GM12878 (cell line): Measurements from ENCODE around the gene TEAD4. TPM values are rescaled to one million over a fixed set of nuclear protein-coding genes. Genes with fewer than 3 reads are reported as not detected.

ENCODE experiments used
- ATAC-seq: fragments of 200-7000 bp; cut with Tn5 transposase; 3 replicates; pipeline ENCODE4 v1.9.1; 2020; ENCODE audit warnings: mild to moderate bottlenecking, moderate library complexity
- BruUV-seq: library from RNA; stranded (reverse); fragments of 400-500 nt; replicated peaks from 2 replicates; lab custom pipeline; 2021; lab: Mats Ljungman, UMichigan
- CTCF ChIA-PET: fragments of 300-600 bp; sonication (Branson Sonifier 250); formaldehyde crosslinking; extraction: SDS; loops from one replicate; lab custom pipeline; 2021; ENCODE audit warnings: inconsistent platforms; lab: Yijun Ruan, JAX
- POLR2A ChIA-PET: fragments of 350-600 bp; formaldehyde crosslinking; extraction: SDS; loops from one replicate; lab custom pipeline; 2021; ENCODE audit warnings: inconsistent platforms; lab: Charles Lee
- RAD21 ChIA-PET: fragments of 300-600 bp; sonication (Branson Sonifier 250); formaldehyde crosslinking; loops from one replicate; lab custom pipeline; 2023; ENCODE audit warnings: antibody characterized with exemption; ENCODE audit not compliant: unreplicated experiment; lab: Charles Lee
- SMC1A ChIA-PET: fragments of 300-600 bp; sonication (Branson Sonifier 250); formaldehyde crosslinking; loops from one replicate; lab custom pipeline; 2023; ENCODE audit not compliant: unreplicated experiment, uncharacterized antibody; lab: Charles Lee
- DNase-seq: peaks from one replicate; pipeline ENCODE4 v3.0.0-alpha.2; 2011; ENCODE audit warnings: low read depth, low spot score
- FAIRE-seq: peaks from 3 replicates; lab custom pipeline; 2011; peaks lifted over from hg19 to GRCh38; lab: Jason Lieb, UNC
- H2AFZ ChIP-seq: 2 replicates; pipeline ENCODE4 v1.6.0; 2011; ENCODE audit warnings: low read depth, low read length, control low read depth; ENCODE audit not compliant: control insufficient read depth
- H3K27ac ChIP-seq: 2 replicates; pipeline ENCODE4 v1.5.1; 2011; ENCODE audit warnings: control low read depth; ENCODE audit not compliant: control insufficient read depth, insufficient read depth
- H3K27me3 ChIP-seq, 2 experiments: replicated peaks in 1 of 2; 2 replicates each; pipeline versions ENCODE4 v1.6.0 to v1.6.1; 2011; ENCODE audit warnings: low read length in 1 of 2; ENCODE audit not compliant: control insufficient read depth in 2 of 2, insufficient read depth in 2 of 2
- H3K36me3 ChIP-seq, 2 experiments: 2 replicates each; pipeline ENCODE4 v1.5.1; 2011; ENCODE audit warnings: low read length in 1 of 2; ENCODE audit not compliant: control insufficient read depth in 2 of 2, insufficient read depth in 2 of 2
- H3K4me1 ChIP-seq: 2 replicates; pipeline ENCODE4 v1.6.1; 2011; ENCODE audit warnings: mild to moderate bottlenecking, low read length, moderate library complexity, mixed read lengths; ENCODE audit not compliant: control insufficient read depth, insufficient read depth
- H3K4me2 ChIP-seq: 2 replicates; pipeline ENCODE4 v1.6.0; 2011; ENCODE audit warnings: control low read depth; ENCODE audit not compliant: control insufficient read depth, insufficient read depth
- H3K4me3 ChIP-seq: fragments of 200-600 bp; sonication (generic); 2 replicates; pipeline ENCODE4 v1.5.1; 2016
- H3K79me2 ChIP-seq: 2 replicates; pipeline ENCODE4 v1.6.0; 2011; ENCODE audit warnings: low read length; ENCODE audit not compliant: control insufficient read depth, insufficient read depth
- H3K9ac ChIP-seq: 2 replicates; pipeline ENCODE4 v1.8.0; 2011; ENCODE audit warnings: low read length, control low read depth, mixed read lengths; ENCODE audit not compliant: control insufficient read depth, insufficient read depth
- H3K9me3 ChIP-seq: replicated peaks from 3 replicates; pipeline ENCODE4 v1.5.1; 2011; ENCODE audit warnings: mild to moderate bottlenecking, low read length; ENCODE audit not compliant: control insufficient read depth, insufficient read depth
- H4K20me1 ChIP-seq: 2 replicates; pipeline ENCODE4 v1.6.0; 2011; ENCODE audit not compliant: control insufficient read depth, insufficient read depth
- EGR1 ChIP-seq, 2 experiments: IDR thresholded peaks; 1 replicate in 1 of 2; 2 replicates in 1 of 2; pipeline ENCODE4 v1.6.1; 2011 to 2012; ENCODE audit warnings: low read depth in 2 of 2, low read length in 2 of 2, borderline replicate concordance in 1 of 2, mild to moderate bottlenecking in 1 of 2, moderate library complexity in 1 of 2
- KLF5 ChIP-seq: fragments of 450-650 bp; IDR thresholded peaks from 2 replicates; pipeline ENCODE4 v1.6.1; 2014; ENCODE audit warnings: mild to moderate bottlenecking; ENCODE audit not compliant: partially characterized antibody
- NFXL1 ChIP-seq: fragments of 450-650 bp; IDR thresholded peaks from 2 replicates; pipeline ENCODE4 v1.6.1; 2017; ENCODE audit warnings: antibody characterized with exemption, mild to moderate bottlenecking, borderline replicate concordance
- RELB ChIP-seq: fragments of 450-650 bp; IDR thresholded peaks from 2 replicates; pipeline ENCODE4 v1.6.1; 2017; ENCODE audit warnings: low read depth, mild to moderate bottlenecking, moderate library complexity
- USF2 ChIP-seq: IDR thresholded peaks from 2 replicates; pipeline ENCODE4 v1.6.1; 2011; ENCODE audit warnings: low read depth, low read length, improper control_type of control experiment, borderline replicate concordance
- ZBED1 ChIP-seq: IDR thresholded peaks from 2 replicates; pipeline ENCODE4 v1.6.1; 2016; ENCODE audit warnings: borderline replicate concordance
- ZZZ3 ChIP-seq: IDR thresholded peaks from 2 replicates; pipeline ENCODE4 v1.6.1; 2011; ENCODE audit warnings: low read depth; ENCODE audit not compliant: control insufficient read depth, insufficient read length
- WGBS: methylation state at CpG from one replicate; pipeline ENCODE4 v1.1.6; 2016; ENCODE audit warnings: low lambda C conversion rate; ENCODE audit not compliant: insufficient replicate concordance, insufficient coverage; ENCODE audit errors: missing lambda C conversion rate; 5-methylcytosine and 5-hydroxymethylcytosine counted together
- in situ Hi-C: fragments of 300-500 bp; cut with MboI; formaldehyde crosslinking; loops from 9 replicates; pipeline ENCODE4 v1.14.3; 2018; ENCODE audit warnings: mixed read lengths
- intact Hi-C: fragments of 100-400 bp; cut with micrococcal nuclease; formaldehyde crosslinking; loops from one replicate; pipeline ENCODE4 v1.14.2; 2022; ENCODE audit not compliant: unreplicated experiment
- polyA plus RNA-seq, 11 experiments: library from polyadenylated mRNA; depleted of rRNA in 4 of 11; unstranded in 6 of 11; stranded (reverse) in 5 of 11; fragments of >200 nt; fragmentation: Nextera tagmentation in 4 of 11; fragmentation: Illumina TruSeq in 1 of 11; extraction: Ambion mirVana in 4 of 11; extraction: Trizol in 1 of 11; gene quantifications; 1 replicate in 1 of 11; 2 replicates in 10 of 11; pipeline versions ENCODE4 v1.2.1 to v1.2.3, GENCODE V29; 2011 to 2016; ENCODE audit warnings: inconsistent platforms in 2 of 11, missing spikeins in 2 of 11, low read depth in 1 of 11
- total RNA-seq, 4 experiments: library from RNA; depleted of rRNA in 3 of 4; stranded (reverse); fragments of >200 nt in 3 of 4; fragmentation: Illumina TruSeq in 1 of 4; extraction: Trizol in 1 of 4; gene quantifications; 2 replicates each; pipeline versions ENCODE4 v1.2.1 to v1.2.3, GENCODE V29; 2013 to 2021

Gene TEAD4
- total and polyA plus RNA-seq, 10 of the 15 experiments (the other 5 are each of a cell fraction or from before 2014, with no cell fraction given), result 0.04 to 0.68 (median 0.31) TPM; not detected in 4

DNA sequence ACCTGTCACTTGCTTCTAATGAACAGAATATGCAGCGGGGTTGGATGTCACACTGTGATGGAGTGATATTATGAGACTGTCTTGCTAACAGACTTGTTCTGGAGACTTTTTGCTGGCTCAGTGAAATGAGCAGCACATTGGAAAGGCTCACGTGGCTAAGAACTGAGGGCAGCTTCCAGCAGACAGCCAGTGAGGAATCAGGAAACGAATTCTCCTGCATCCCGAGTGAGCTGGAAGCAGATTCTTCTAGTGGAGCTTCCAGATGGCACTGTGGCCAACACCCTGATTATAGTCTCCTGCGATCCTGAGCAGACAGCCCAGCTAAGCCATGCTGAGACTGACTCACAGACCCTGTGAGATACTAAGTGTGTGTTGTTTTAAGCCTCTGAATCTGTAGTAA is 101.9 kb downstream of the TEAD4 start:
- POLR2A ChIA-PET, result no interaction called here

More for the DNA sequence above, 101.9 kb downstream of the TEAD4 start:
- BruUV-seq, result no TSS peak
- ChIA-PET RAD21 (no interaction called here), CTCF (no interaction called here), SMC1A (interaction anchor here (0.6 to 0.9 kb wide), 2 partner anchors 13 to 562 kb away, joined by 3 read pairs; no protein-coding TSS in a partner anchor)
- H4K20me1 ChIP-seq, result no peaks in the 10 kb centered on the region
- 26% methylated on average over 5 of the region's 5 CpGs for WGBS
- no peak overlapping the region for H3K4me2 ChIP-seq
- H3K36me3 ChIP-seq, result no peaks in the 10 kb centered on the region
- no peak for ATAC-seq
- H3K9me3 ChIP-seq, result no peaks in the 10 kb centered on the region
- no peaks in the 10 kb centered on the region for H3K79me2 ChIP-seq
- no peak for DNase-seq
- intact Hi-C loops (no loop called here), in situ Hi-C loops (no loop called here)
- H3K9ac ChIP-seq, result no peak overlapping the region
- no peaks in the 10 kb centered on the region for H3K4me1 ChIP-seq
- H3K27ac ChIP-seq, result no peak overlapping the region
- FAIRE-seq, result no peak
- no peak overlapping the region for H2AFZ ChIP-seq
- no peak overlapping the region for H3K4me3 ChIP-seq
- peaks cover 0 to 4% of the 10 kb centered on the region in 2 experiments; a peak in 2 of 4 replicates for H3K27me3 ChIP-seq
- no peak for TF ChIP-seq RELB
- no peak for TF ChIP-seq ZZZ3
- TF ChIP-seq NFXL1, result no peak
- TF ChIP-seq KLF5, result no peak
- no peak for TF ChIP-seq USF2
- no peak for TF ChIP-seq ZBED1
- TF ChIP-seq EGR1 (IDR thresholded peaks at IDR 0.05; ENCODE audit: borderline replicate concordance in 1 of 2, low read depth in 2 of 2, low read length in 2 of 2), result no peak
- TF ChIP-seq, all 136 proteins: peak for 0
